Gastrocnemius medialis (tissue), 4 donors: ENCODE results near the gene EVA1C. TPM values are rescaled to one million over a fixed set of nuclear protein-coding genes. Genes with fewer than 3 reads are reported as not detected.
"Not testable (repeated sequence)": the region's sequence is repeated elsewhere in the genome, so short reads cannot be mapped to it uniquely, and the experiment has no call there.

Experiments used
- ATAC-seq, 2 donors: fragments of 150-250 bp; one replicate each; pipeline ENCODE4 v1.9.1; 2016
- DNase-seq, 2 donors: peaks; one replicate each; pipeline ENCODE4 v3.0.0-alpha.2; 2019
- H3K27ac ChIP-seq, 4 donors: fragments of 200-600 bp; sonication (generic); 1 replicate in 1 of 4; 2 replicates in 3 of 4; pipeline ENCODE4 v1.5.1; 2016 to 2018; ENCODE audit warnings: mild to moderate bottlenecking in 2 of 4, moderate library complexity in 1 of 4
- H3K27me3 ChIP-seq, 3 donors: fragments of 200-600 bp; sonication (generic) in 2 of 3; 1 replicate in 1 of 3; 2 replicates in 2 of 3; pipeline versions ENCODE4 v1.5.1 to v1.6.0; 2016 to 2019; ENCODE audit warnings: mild to moderate bottlenecking in 1 of 3, moderate library complexity in 1 of 3
- H3K36me3 ChIP-seq, 2 donors: fragments of 200-600 bp; sonication (generic) in 1 of 2; one replicate each; pipeline ENCODE4 v1.5.1; 2017 to 2018
- H3K4me1 ChIP-seq, 2 donors: fragments of 200-600 bp; sonication (generic) in 1 of 2; one replicate each; pipeline ENCODE4 v1.5.1; 2016 to 2017; ENCODE audit warnings: mild to moderate bottlenecking in 2 of 2
- H3K4me3 ChIP-seq, 4 donors: fragments of 200-600 bp; sonication (generic) in 3 of 4; 1 replicate in 1 of 4; 2 replicates in 3 of 4; pipeline ENCODE4 v1.5.1; 2016 to 2019; ENCODE audit warnings: mild to moderate bottlenecking in 2 of 4
- H3K9me3 ChIP-seq, 3 donors: fragments of 200-600 bp; sonication (generic) in 2 of 3; 1 replicate in 1 of 3; 2 replicates in 2 of 3; pipeline ENCODE4 v1.5.1; 2016 to 2019
- CTCF ChIP-seq, 5 experiments: fragments of 450-650 bp in 3 of 5; fragments of 200-600 bp in 2 of 5; sonication (generic) in 2 of 5; IDR thresholded peaks in 4 of 5; conservative IDR thresholded peaks in 1 of 5; 1 replicate in 4 of 5; 2 replicates in 1 of 5; pipeline ENCODE4 v1.5.1; 2016 to 2019; ENCODE audit warnings: antibody characterized with exemption in 5 of 5, mild to moderate bottlenecking in 3 of 5, moderate library complexity in 3 of 5
- POLR2A ChIP-seq, 2 donors: fragments of 450-650 bp; IDR thresholded peaks; one replicate each; pipeline ENCODE4 v1.6.1; 2017; ENCODE audit warnings: antibody characterized with exemption in 2 of 2, mild to moderate bottlenecking in 2 of 2, moderate library complexity in 2 of 2
- in situ Hi-C, 4 donors: fragments of 200-750 bp; cut with MboI; loops; one replicate each; pipeline versions ENCODE4 v1.15.0 to v1.8.0; 2017; ENCODE audit warnings: low sequenced_read_pairs in 4 of 4
- intact Hi-C: fragments of 100-400 bp; cut with DNase I; formaldehyde crosslinking; loops from one replicate; pipeline ENCODE4 v1.15.1; 2023; ENCODE audit warnings: low total_unique reads
- total RNA-seq, 4 donors: library from RNA; depleted of rRNA; stranded (reverse); fragments of >200 nt; gene quantifications; one replicate each; pipeline versions ENCODE4 v1.1.0 to v1.2.3, GENCODE V29; 2016

The EVA1C gene
- total RNA-seq, 4 donors from 2014 or later, result 9.2 to 15.8 (median 12.1) TPM

DNA sequence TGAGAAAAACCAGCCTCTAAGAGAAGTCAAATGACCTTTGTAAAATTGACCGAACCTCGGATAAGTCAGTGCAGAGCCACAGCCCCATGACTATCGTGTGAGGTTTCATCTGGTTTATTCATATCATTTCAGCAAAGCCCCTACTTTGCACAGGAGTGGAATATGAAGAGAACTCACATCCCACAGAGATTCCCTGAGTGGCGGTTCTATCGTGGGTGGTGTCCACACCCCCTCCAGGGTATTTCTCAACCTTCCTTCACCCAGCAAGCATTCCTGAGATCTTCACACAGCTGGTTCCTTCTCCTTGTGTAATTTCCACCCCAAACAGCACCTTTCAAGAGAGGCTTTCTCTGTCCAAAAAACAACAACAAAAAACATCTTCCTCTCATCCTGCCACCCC is 47.5 kb downstream of the EVA1C start:
- Histone ChIP-seq H3K9me3 (no peaks in the 10 kb centered on the region), H3K4me3 (no peak overlapping the region), H3K4me1 (peaks cover 10 to 14% of the 10 kb centered on the region in 2 donors), H3K27ac (no peak overlapping the region), H3K36me3 (peaks cover 0 to 10% of the 10 kb centered on the region in 2 donors), H3K27me3 (no peaks in the 10 kb centered on the region)
- no peak for TF ChIP-seq CTCF (IDR thresholded peaks at IDR 0.05 in 4 of 5, conservative IDR thresholded peaks at IDR 0.05 in 1 of 5)
- TF ChIP-seq POLR2A (IDR thresholded peaks at IDR 0.05), result no peak
- intact Hi-C loops (no loop called here), in situ Hi-C loops (no loop called here)
- ATAC-seq (no peak), DNase-seq (no peak)

DNA sequence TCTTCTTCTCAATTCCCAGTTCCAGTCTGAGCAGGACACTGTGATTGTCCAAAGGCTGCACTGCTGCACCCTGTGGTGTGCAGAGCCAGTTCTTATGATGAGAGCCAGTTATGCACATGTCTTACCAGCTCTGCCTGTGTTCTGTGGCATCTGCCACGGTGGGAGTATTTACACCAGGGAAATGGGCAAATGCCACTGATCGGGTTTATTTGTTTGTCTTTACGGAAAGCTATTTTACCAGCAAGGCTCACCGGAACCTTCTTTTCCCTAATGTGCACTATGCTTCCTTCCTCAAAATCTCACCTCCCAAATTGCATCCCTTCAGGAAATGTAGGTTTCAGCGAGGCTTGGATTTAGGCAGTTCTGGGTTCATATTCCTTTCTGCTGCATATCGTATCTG is 49.0 kb downstream of the EVA1C start:
- peaks cover 0 to 19% of the 10 kb centered on the region in 2 donors for H3K36me3 ChIP-seq
- TF ChIP-seq POLR2A (IDR thresholded peaks at IDR 0.05), result no peak
- no peak for TF ChIP-seq CTCF (IDR thresholded peaks at IDR 0.05 in 4 of 5, conservative IDR thresholded peaks at IDR 0.05 in 1 of 5)

DNA sequence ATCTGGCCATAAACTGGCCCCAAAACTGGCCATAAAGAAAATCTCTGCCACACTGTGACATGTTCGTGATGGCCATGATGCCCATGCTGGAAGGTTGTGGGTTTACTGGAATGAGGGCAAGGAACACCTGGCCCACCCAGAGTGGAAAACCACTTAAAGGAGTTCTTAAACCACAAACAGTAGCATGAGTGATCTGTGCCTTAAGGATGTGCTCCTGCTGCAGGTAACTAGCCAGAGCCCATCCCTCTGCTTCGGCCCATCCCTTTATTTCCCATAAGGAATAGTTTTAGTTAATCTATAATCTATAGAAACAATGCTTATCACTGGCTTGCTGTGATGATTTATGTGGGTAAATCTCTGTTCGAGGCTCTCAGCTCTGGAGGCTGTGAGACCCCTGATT is 50.1 kb downstream of the EVA1C start:
- H3K27me3 ChIP-seq, in situ Hi-C loops, intact Hi-C loops, H3K27ac ChIP-seq, H3K4me1 ChIP-seq, H3K9me3 ChIP-seq, ATAC-seq, DNase-seq, H3K4me3 ChIP-seq: not testable (repeated sequence)
- H3K36me3 ChIP-seq, result peaks cover 0 to 19% of the 10 kb centered on the region in 2 donors

More for the DNA sequence above, 49.0 kb downstream of the EVA1C start:
- ATAC-seq (no peak), DNase-seq (no peak)
- H3K4me1 ChIP-seq, result peaks cover 10 to 14% of the 10 kb centered on the region in 2 donors
- H3K4me3 ChIP-seq, result no peak overlapping the region
- intact Hi-C loops, result no loop called here
- in situ Hi-C loops, result no loop called here
- H3K9me3 ChIP-seq, result no peaks in the 10 kb centered on the region
- H3K27ac ChIP-seq, result no peak overlapping the region
- no peaks in the 10 kb centered on the region for H3K27me3 ChIP-seq

GRCh38 chr21:32463367-32463766 is 50.9 kb downstream of the EVA1C start:
- DNase-seq (no peak), ATAC-seq (no peak)
- Histone ChIP-seq H3K27ac (no peak overlapping the region), H3K4me1 (peaks cover 0 to 3% of the 10 kb centered on the region in 2 donors), H3K36me3 (peaks cover 0 to 19% of the 10 kb centered on the region in 2 donors), H3K4me3 (no peak overlapping the region), H3K27me3 (no peaks in the 10 kb centered on the region), H3K9me3 (no peaks in the 10 kb centered on the region)
- in situ Hi-C loops, result no loop called here
- no peak for TF ChIP-seq CTCF (IDR thresholded peaks at IDR 0.05 in 4 of 5, conservative IDR thresholded peaks at IDR 0.05 in 1 of 5)
- intact Hi-C loops, result no loop called here

DNA sequence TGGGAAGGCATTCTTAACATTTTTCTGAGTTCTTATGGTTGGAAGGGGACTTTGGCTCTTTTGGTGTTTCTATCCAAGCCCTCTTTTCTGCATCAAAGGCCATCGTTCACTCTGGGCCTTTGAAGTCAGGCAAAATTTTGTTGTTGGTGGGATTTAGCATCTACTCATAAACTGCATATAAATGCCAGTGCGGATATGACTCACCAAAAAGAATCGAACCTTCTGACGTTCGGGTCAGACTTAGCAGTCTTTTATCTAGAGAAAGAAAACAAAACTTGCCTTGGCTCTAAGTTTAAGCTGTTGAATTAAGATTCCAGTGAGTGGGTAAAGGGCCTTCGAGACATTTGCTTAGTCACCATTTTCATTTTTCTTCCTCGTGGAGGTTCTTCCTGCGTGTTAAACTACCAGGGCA is 51.4 kb downstream of the EVA1C start:
- Histone ChIP-seq H3K36me3 (peaks cover 0 to 19% of the 10 kb centered on the region in 2 donors), H3K4me3 (no peak overlapping the region), H3K9me3 (no peaks in the 10 kb centered on the region), H3K4me1 (peaks cover 0 to 3% of the 10 kb centered on the region in 2 donors), H3K27me3 (no peaks in the 10 kb centered on the region), H3K27ac (no peak overlapping the region)
- no peak for DNase-seq
- intact Hi-C loops (no loop called here), in situ Hi-C loops (no loop called here)
- no peak for TF ChIP-seq CTCF (IDR thresholded peaks at IDR 0.05 in 4 of 5, conservative IDR thresholded peaks at IDR 0.05 in 1 of 5)
- TF ChIP-seq POLR2A (IDR thresholded peaks at IDR 0.05), result no peak
- ATAC-seq, result no peak
